DMS 273 treated with DMSO at 0.1 percent for 48 hours (cell line): ENCODE measurements around the gene GALNT16.

Source experiments
- DNase-seq: peaks from one replicate; lab custom pipeline; 2025; lab: John Stamatoyannopoulos, UW

The GALNT16 gene

DNA sequence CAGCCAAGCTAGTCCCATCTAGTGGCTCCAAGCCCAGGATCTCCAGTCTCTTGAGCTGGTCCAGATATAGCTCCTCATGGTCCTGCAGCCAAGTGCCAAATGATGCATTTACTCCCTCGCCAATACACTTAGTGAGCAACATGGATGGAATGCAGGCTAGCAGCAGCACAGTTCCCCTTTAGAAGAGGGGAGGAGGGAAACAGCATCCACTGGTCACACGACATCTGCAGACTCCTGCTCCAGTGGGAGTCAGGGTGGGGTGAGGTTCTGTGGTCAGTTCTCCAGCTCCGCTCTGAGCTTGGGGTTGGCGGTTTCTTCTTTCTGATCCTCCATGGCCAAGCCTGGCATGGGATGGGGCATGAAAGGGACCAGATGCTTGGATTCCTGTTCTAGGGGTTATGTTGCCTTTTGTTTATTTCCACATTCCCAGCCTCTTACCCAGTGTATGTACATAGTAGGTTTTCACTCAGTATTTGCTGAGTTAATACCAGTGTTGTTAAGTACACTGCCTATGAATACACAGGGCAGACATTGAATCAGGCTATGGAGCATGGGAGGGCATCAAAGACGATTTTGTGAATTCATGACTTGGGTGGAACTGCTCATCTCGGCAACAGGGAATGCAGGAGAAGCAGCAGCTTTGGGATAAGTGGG lies 57.3 kb downstream of the GALNT16 start:
- no peak for DNase-seq

DNA sequence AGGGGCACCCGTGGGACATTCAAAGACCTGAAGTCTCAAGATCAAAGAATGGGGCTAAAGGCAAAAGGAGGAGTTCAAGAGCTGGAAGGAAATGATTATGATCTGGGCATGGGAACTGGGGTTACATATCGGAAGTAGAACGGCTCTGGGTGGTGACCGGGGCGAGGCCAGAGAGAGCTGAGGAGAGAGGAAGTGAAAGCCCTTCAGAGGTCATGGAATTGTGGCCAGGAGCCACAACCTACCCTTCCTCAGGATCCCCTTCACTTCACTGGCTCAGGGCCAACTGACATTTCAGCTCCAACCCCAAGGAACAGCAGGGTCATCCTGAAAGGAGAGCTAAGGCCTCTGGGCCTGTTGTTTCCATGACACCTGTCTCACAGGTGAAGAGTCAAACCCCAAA lies 57.8 kb downstream of the GALNT16 start:
- DNase-seq, result no peak

DNA sequence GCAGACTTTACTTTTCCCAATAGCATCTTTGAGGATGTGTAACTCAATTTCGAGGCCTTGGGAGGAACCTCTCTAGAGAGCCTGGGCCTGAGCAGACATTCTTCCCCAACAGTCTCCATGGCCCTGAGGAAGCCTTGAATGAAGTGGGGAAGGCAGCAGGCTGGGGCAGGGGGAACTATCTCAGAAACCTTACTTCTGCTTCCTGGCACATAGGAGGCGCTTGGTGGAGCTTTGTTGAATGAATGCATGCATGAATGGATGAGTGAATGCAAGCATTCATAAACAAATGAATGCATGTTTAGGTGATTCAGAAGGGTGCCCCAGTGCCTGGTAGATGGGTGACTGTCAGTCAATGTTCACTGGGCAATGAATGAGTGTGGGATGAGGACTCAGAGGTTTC lies 58.3 kb downstream of the GALNT16 start:
- no peak for DNase-seq

- DNase-seq, result no peak
These were observed 59.0 kb downstream of the GALNT16 start for GRCh38 chr14:69318901-69319475.

GRCh38 chr14:69319911-69320310 lies 60.0 kb downstream of the GALNT16 start:
- no peak for DNase-seq

DNA sequence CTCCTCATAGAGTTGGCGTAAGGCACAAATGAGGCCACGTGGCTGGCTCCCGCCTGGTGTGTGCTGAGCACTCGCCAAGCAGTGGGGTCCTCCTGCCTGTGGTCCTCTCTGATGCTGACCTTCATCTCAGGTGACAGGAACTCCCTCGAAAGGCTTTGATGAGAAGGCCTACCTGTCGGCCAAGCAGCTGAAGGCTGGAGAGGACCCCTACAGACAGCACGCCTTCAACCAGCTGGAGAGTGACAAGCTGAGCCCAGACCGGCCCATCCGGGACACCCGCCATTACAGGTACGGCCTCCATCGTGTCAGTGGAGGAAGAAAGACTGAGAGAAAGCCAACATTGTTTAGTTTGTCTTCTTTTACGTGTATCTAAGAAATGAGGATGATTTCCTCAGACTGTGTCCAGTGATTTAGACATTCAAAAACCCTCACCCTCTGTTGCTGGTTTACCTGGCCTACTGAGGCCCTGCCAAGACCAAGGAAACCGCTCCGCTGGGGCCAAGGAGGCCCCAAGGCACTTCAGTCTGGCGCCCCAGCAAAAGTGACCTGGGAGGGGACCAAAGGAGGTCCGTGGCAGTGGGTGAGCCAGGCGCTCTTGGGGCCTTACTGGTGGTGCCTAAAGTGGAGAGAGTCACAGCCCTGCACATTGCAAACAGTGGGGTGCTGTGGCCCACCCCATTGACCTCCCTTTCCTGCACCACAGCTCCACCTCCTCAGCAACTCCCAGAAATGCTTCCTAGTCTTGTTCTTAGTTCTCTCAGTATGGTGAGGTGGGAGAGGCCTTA lies 60.8 kb downstream of the GALNT16 start:
- no peak for DNase-seq

GRCh38 chr14:69321601-69322330 lies 61.8 kb downstream of the GALNT16 start:
- no peak for DNase-seq

DNA sequence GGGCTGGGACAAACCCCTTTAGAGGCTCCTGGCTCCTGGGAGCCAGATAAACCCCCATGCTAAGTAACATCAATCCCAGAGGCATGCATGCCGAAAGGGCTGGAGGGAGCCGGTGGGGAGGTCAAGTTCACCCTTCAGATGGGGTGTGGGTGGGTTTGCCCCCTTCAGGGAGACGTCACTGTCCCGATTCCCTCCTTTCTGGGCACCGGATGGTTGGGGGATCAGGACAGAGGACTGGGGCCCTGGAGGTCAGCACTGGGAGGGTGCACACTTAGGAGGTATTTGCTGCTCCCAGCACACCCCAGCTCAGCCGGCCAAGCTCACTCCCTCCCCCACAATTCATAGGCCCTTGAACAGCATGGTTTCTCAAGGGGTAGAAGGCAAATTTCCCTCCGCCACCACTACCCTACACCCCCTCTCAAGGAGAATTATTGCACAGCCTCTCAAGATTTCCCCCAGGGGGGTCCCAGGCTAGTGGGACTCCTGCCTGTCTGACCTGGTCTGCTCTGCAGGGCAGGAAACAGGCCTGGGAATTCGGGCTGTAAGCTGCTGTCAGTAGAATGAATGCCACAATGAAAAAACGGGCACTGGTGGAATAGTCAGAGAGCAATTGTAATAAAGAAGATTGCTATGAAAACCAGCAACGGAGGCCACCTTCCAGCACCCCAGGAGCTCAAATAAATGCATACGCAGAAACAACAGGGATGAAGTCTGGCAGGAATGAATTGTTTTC lies 63.5 kb downstream of the GALNT16 start:
- DNase-seq, result no peak

- DNase-seq, result no peak
These were observed 64.0 kb downstream of the GALNT16 start for GRCh38 chr14:69323999-69324282.

DNA sequence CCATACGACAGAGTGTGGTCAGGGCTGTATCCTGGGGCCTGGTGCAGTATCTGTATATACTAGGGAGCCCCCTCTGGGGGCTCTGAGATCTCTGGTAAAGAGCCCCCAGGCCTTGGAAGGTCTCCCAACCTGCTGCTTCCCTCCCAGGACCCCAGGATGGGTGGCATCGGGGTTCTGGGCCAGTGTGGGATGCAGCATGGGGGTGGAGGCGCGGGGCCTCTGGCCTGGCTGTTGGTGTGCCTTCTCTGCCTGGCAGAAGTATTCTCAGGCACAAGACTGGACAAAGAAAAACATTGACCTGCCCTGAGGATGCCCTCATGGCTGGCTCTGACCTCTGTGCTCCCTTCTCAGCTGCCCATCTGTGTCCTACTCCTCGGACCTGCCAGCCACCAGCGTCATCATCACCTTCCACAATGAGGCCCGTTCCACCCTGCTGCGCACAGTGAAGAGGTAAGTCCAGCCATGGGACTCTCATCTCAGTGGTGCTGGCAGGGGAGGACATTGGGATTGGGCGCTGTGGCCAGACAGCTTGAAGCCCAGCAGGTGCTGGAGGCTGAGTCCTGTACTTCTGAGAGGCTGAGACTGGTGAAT lies 64.5 kb downstream of the GALNT16 start:
- DNase-seq, result no peak

- no peak for DNase-seq
These were observed 65.1 kb downstream of the GALNT16 start for GRCh38 chr14:69325086-69325485.

DNA sequence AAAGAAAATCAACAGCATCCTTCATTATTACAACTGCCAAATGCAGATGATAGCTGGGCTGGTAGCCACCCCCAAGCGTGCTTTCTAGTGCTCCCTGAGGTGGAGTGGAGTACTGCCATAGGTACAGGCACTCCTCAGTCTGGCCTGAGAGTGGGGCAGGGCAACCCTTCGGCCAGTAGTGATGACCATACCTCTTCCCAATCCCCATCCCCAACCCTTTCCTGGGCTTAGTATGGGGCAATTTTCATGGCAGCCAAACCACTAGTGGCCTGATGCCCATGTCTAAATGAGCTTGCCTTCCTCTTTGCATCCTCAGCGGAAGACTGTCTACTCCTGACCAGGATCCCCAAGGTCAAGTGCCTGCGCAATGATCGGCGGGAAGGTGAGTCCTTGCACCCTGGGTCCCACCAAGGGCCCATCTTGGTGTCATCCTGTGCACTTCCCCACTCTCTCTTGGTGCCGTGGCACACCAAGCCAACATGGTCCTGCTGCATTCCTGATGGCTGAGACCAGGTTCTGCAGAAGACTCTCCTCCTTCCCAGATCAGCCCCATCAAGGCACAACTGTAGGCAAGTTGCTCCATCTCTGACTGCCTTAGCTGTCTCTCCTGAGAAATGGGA lies 65.8 kb downstream of the GALNT16 start:
- no peak for DNase-seq

DNA sequence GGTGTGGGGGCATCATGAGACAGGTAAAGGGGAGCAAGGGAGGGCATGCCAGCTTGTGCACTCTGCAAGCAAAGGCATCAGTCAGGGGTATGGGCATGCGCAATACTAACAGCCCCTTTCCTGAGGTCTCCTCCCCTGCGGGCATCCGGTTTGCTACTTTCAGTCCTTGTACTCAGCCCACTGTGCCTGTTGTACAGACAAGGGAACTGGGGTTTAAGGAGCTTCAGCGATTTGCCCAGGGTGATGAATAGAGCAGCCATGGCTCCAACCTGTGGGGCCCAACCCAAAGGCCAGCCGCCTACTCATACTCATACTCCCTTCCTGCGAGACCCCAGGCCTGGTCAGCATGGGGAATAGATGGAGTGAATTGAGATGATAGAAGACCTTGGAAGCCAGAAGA lies 66.7 kb downstream of the GALNT16 start:
- DNase-seq, result no peak

- DNase-seq, result no peak
These were observed 67.5 kb downstream of the GALNT16 start for GRCh38 chr14:69327507-69327906.

- DNase-seq, result no peak
These were observed 68.4 kb downstream of the GALNT16 start for GRCh38 chr14:69328317-69328716.

- DNase-seq, result no peak
These were observed 68.8 kb downstream of the GALNT16 start for GRCh38 chr14:69328765-69329164.

DNA sequence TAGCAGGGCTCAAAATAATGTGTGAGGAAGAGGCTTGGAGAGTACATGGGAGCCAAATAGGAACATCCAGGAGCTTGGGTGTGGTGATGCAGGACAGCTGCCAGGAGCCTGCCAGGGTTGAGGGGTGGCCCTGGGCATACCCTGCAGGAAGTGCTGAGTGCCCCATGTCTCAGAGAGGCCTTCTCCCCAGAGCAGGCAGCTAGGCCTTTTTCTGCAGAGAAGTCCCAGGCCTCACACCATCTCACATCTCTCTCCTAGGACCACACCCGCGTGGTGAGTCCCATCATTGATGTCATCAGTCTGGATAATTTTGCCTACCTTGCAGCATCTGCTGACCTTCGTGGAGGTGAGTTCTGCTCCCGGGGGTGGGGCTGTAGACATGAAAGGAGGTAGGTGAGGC lies 71.2 kb downstream of the GALNT16 start:
- no peak for DNase-seq

DNA sequence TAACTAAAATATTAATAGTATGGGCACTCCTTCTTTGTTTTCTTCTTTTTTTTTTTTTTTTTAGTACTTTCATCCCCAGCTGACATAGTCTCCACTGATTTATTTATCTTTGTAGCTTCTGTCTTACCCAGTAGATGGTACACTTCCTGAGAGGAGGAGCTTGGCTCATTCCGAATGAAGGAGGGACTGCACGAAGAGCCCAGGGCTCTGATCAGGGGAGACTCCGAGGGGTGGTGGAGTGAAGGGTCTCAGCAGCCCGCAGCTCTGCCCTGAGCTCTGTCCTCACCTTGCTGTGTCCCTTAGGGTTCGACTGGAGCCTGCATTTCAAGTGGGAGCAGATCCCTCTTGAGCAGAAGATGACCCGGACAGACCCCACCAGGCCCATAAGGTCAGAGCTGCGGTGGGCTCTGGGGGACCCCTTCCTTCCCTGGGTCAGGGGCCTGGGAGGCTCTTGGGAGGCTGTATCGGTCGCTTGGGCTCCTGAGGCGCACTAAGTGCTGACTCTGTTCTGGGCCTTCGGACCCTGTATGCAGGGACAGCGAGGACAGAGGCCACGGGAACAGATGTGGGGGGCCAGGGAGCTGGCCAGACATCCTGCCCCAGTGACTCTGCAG lies 72.9 kb downstream of the GALNT16 start:
- DNase-seq, result no peak

DNA sequence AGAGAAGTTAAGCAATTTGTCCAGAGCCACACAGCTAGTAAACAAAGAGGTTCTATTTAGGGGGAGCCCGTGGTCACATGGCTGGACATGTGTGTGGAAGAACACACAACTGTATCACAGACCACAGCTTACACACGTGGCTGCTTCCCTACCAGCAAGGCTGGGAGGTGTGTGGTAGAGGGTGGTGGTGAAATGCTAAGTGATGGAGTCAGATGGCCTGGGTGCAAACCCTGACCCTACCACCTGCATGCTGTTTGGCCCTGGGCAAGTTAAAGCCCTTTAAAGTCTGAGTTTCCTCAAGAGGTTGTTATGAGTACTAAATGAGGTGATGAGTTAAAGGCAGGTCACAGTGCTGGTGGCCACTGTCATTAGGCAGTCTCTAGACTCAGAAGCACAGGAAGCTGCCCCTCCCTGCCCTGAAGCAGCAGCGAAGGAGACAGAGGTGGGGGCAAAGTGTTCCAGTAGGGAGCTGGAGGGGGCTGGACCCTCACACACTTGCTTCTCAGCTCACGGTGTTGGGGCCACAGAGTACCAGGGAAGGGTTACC lies 73.9 kb downstream of the GALNT16 start:
- DNase-seq, result no peak

DNA sequence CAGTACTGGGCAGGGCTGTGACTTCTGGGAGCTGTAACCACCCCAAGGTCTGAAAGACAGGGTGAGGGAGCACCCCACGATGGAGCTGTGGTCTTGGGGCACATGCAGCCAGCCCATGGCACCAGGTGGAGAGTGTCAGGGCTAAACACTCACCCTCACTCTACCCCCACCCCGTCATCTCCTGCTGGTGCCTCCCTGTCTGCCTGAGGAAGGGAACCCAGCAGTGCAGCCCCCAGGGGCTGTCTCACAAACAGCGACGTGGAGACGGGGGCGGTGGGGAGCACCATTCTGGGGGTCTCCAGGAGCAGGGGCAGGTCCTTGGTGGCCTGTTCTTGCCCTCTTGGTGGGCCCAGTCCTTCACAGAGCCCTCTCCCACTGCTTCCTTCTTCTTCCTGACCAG lies 74.6 kb downstream of the GALNT16 start:
- DNase-seq, result no peak

DNA sequence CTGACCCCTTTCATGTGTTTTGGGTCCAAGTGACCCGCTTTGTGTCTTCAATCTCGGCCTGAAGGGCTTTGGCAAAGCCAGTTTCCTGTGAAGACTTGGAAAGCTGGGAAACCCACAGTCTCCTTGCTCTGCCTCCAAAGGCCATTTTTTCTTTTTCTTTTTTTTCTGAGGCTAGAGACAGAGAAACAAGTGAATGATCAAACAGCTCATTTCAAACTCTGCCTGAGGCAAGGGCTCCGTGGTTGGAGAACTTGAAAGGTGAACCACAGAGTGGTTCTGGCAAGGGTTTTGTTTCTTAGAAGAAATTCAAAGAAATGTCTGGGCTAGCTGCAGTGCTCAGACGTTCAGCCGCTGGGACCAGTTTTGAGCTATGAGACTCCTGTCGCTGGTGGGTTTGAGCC lies 75.4 kb downstream of the GALNT16 start:
- DNase-seq, result no peak
